Mammary epithelial cell (primary cell): ENCODE data around the gene ARID1B.

Source experiments
- CTCF ChIP-seq, 2 donors: IDR thresholded peaks in 1 of 2; conservative IDR thresholded peaks in 1 of 2; 2 replicates each; pipeline ENCODE4 v1.5.1; 2011 to 2012; ENCODE audit warnings: inconsistent platforms in 2 of 2, low read length in 2 of 2, mild to moderate bottlenecking in 2 of 2, control low read depth in 1 of 2, low read depth in 1 of 2; ENCODE audit not compliant: insufficient read depth in 1 of 2; ENCODE audit errors: extremely low read depth in 1 of 2
- EZH2 ChIP-seq: IDR thresholded peaks from 2 replicates; pipeline ENCODE4 v1.6.1; 2012; ENCODE audit warnings: low read length, inconsistent platforms, borderline replicate concordance

GRCh38 chr6:157126183-157127098, 349.3 kb downstream of the ARID1B start:
- TF ChIP-seq CTCF (conservative IDR thresholded peaks at IDR 0.05 in 1 of 2, IDR thresholded peaks at IDR 0.05 in 1 of 2; ENCODE audit: extremely low read depth in 1 of 2, insufficient read depth in 1 of 2, low read depth in 1 of 2, low read length in 2 of 2) = no peak
- TF ChIP-seq EZH2 = no peak
